ENCODE data around the gene TMEM59.

DNA sequence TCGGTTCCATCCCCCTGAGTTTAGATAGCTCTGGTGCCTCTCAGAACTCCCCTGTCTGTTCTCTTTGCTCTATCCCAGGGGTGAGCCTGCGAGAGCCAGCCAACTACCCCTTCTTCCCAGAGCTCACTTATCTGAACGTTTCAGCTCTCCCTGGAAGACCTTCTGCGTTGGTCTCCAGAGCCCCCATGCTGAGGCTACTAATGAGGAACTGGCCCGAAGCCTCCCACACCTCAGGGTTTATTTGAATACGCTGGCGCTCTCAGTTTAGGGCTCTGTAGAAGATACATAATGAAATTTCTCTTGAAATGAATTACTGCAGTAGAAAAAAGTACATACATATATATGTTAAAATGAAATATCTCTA, 43.9 kb upstream of the TMEM59 start:
- TF ChIP-seq, protein P1, sequence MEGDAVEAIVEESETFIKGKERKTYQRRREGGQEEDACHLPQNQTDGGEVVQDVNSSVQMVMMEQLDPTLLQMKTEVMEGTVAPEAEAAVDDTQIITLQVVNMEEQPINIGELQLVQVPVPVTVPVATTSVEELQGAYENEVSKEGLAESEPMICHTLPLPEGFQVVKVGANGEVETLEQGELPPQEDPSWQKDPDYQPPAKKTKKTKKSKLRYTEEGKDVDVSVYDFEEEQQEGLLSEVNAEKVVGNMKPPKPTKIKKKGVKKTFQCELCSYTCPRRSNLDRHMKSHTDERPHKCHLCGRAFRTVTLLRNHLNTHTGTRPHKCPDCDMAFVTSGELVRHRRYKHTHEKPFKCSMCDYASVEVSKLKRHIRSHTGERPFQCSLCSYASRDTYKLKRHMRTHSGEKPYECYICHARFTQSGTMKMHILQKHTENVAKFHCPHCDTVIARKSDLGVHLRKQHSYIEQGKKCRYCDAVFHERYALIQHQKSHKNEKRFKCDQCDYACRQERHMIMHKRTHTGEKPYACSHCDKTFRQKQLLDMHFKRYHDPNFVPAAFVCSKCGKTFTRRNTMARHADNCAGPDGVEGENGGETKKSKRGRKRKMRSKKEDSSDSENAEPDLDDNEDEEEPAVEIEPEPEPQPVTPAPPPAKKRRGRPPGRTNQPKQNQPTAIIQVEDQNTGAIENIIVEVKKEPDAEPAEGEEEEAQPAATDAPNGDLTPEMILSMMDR (IDR thresholded peaks at IDR 0.05): no peak
- TF ChIP-seq, protein P2, sequence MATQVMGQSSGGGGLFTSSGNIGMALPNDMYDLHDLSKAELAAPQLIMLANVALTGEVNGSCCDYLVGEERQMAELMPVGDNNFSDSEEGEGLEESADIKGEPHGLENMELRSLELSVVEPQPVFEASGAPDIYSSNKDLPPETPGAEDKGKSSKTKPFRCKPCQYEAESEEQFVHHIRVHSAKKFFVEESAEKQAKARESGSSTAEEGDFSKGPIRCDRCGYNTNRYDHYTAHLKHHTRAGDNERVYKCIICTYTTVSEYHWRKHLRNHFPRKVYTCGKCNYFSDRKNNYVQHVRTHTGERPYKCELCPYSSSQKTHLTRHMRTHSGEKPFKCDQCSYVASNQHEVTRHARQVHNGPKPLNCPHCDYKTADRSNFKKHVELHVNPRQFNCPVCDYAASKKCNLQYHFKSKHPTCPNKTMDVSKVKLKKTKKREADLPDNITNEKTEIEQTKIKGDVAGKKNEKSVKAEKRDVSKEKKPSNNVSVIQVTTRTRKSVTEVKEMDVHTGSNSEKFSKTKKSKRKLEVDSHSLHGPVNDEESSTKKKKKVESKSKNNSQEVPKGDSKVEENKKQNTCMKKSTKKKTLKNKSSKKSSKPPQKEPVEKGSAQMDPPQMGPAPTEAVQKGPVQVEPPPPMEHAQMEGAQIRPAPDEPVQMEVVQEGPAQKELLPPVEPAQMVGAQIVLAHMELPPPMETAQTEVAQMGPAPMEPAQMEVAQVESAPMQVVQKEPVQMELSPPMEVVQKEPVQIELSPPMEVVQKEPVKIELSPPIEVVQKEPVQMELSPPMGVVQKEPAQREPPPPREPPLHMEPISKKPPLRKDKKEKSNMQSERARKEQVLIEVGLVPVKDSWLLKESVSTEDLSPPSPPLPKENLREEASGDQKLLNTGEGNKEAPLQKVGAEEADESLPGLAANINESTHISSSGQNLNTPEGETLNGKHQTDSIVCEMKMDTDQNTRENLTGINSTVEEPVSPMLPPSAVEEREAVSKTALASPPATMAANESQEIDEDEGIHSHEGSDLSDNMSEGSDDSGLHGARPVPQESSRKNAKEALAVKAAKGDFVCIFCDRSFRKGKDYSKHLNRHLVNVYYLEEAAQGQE (IDR thresholded peaks at IDR 0.05; ENCODE audit: insufficient read depth in 1 of 2, low read depth in 2 of 2, low read length in 1 of 2): no peak

Data from Panc1 (cell line).